Omental fat pad (tissue), 4 donors: ENCODE data around the gene CPT1A. TPM values are rescaled to one million over a fixed set of nuclear protein-coding genes. Genes with fewer than 3 reads are reported as not detected.

ENCODE experiments used
- ATAC-seq: fragments of 150-250 bp; one replicate; pipeline ENCODE4 v1.9.1; 2016; ENCODE audit warnings: mild to moderate bottlenecking, moderate library complexity; ENCODE audit not compliant: low FRiP score
- DNase-seq: peaks from one replicate; pipeline ENCODE4 v3.0.0-alpha.2; 2019; ENCODE audit warnings: low spot score
- total RNA-seq, 4 donors: library from RNA; depleted of rRNA; stranded (reverse); fragments of >200 nt; gene quantifications; one replicate each; pipeline ENCODE4 v1.1.0, GENCODE V29; 2016
- TF ChIP-seq, protein P1 (sequence below), 3 donors: fragments of 450-650 bp; IDR thresholded peaks; one replicate each; pipeline ENCODE4 v1.5.1; 2016 to 2017; ENCODE audit warnings: antibody characterized with exemption in 3 of 3, mild to moderate bottlenecking in 3 of 3, moderate library complexity in 2 of 3

The CPT1A gene
- total RNA-seq, 4 donors from 2014 or later: 36.1 to 54.9 (median 48.2) TPM

DNA sequence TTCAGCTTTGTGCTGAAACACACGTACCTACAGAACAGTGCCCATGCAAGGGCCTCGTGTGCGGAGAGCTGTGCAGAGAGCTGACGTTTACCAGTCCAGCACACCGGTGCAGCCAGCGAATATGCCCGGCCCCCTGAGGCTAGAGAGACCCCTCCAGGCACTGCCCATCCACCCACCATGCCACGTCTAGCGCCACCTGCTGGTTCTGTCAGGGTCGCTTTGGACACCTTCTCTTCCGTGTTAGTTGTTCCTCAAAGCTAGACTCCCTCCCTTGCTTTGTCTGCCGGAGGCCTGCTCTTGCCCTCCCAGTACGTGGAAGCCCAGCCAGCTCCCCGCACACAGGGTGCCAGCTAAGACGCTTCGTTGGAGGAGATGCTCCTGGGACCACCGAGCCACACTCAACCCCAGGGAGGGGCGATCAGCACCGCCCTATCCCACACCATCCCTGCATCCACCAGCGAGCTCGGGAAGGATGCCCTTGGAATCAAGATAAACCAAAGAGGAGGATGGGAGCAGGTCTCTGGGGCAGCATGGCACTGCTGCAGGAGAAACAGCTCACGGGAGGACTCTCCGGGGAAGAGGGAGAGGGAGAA is 43.4 kb downstream of the CPT1A start:
- DNase-seq (peak; percentile 44), ATAC-seq (no peak)

DNA sequence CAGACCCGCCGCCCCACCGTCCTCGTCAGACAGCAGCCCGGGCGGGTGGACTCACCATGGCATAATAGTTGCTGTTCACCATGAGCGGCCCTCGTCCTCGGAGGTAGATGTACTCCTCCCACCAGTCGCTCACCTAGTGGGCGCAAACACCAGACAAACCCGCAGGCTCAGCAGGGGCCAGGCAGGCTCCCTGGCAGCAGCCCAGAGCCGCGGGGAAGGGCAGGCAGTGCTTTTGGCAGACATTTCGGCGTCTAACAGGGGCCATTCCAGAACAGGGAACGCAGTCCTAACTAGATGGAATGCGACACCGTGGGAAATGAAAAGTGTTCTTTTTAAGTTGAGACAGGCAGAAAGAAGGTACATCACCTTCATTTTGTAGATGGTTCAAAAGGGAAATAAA is 44.9 kb downstream of the CPT1A start:
- TF ChIP-seq, protein P1, sequence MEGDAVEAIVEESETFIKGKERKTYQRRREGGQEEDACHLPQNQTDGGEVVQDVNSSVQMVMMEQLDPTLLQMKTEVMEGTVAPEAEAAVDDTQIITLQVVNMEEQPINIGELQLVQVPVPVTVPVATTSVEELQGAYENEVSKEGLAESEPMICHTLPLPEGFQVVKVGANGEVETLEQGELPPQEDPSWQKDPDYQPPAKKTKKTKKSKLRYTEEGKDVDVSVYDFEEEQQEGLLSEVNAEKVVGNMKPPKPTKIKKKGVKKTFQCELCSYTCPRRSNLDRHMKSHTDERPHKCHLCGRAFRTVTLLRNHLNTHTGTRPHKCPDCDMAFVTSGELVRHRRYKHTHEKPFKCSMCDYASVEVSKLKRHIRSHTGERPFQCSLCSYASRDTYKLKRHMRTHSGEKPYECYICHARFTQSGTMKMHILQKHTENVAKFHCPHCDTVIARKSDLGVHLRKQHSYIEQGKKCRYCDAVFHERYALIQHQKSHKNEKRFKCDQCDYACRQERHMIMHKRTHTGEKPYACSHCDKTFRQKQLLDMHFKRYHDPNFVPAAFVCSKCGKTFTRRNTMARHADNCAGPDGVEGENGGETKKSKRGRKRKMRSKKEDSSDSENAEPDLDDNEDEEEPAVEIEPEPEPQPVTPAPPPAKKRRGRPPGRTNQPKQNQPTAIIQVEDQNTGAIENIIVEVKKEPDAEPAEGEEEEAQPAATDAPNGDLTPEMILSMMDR (IDR thresholded peaks at IDR 0.05): no peak
- no peak for DNase-seq
- ATAC-seq: no peak

More for the DNA sequence above, 43.4 kb downstream of the CPT1A start:
- TF ChIP-seq, protein P1 (IDR thresholded peaks at IDR 0.05): no peak

DNA sequence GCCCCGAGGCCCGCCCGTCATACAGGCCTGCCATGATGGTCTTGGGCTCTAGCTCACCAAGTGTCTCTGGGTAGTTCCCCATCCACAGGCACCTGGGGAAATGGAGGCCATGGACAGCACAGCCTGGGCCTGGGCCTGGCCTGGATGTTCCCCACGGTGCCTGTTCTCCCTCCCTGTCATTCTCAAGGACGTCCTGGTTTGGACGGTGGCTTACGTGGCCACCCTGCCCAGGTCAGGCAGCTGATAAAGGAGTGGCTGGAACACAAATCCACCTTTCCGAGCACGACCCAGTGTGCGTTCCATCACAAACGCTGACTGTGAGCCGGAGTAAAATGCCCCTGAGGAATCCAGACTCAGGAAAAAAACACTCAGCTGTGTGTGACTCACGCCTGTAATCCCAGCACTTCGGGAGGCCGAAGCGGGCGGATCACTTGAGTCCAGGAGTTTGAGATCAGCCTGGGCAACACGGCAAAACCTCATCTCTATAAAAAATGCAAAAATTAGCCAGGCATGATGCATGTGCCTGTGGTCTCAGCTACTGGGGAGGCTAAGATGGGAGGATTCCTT is 49.2 kb downstream of the CPT1A start:
- no peak for ATAC-seq
- TF ChIP-seq, protein P1 (IDR thresholded peaks at IDR 0.05): no peak
- DNase-seq: no peak

DNA sequence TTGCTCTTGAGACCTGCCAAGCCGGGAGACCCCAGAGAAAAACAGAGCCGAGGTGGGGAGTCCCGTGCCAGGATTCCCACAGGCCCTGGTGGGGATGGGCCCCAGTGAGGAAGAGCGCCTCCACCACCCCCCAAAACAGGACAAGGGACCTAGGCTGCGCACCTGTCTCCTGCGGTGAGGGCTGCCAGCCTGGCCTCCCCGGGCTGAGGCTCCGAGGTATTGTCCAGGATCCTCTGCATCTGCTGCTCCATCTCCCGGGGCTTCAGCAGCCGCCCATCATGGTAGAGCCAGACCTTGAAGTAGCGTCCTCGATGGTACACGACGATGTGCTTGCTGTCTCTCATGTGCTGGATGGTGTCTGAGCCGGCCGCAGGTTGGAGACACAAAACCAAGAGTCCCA is 57.1 kb downstream of the CPT1A start:
- ATAC-seq: no peak
- TF ChIP-seq, protein P1 (IDR thresholded peaks at IDR 0.05): no peak
- no peak for DNase-seq

DNA sequence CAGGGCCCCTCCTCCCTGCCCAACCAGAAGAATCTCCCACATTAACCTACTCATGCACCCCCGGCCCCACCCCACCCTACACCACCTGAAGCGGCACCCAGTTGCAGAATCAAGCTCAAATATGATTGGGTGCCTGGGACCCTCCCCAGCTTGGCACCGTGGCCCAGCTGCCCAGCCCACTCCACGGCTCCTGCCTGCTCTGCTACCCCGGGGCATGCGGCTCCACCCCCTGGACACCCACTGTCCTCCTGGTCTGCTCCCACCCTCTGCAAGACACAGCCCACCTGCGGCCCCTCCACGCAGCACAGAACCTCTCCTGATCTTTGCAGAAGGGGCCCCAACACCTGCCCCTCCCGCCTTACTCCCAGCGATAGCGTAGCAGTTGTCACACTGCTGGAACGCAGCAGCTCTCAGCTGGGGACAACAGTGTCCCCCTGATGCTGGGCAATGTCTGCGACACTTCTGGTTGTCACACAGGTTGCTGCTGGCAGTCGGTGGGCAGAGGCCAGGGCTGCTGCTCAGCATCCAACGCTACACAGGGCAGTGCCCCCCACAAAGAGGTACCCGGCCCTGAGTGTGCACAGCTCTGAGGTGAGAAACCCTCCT is 58.4 kb downstream of the CPT1A start:
- TF ChIP-seq, protein P1 (IDR thresholded peaks at IDR 0.05): no peak
- no peak for DNase-seq
- no peak for ATAC-seq

DNA sequence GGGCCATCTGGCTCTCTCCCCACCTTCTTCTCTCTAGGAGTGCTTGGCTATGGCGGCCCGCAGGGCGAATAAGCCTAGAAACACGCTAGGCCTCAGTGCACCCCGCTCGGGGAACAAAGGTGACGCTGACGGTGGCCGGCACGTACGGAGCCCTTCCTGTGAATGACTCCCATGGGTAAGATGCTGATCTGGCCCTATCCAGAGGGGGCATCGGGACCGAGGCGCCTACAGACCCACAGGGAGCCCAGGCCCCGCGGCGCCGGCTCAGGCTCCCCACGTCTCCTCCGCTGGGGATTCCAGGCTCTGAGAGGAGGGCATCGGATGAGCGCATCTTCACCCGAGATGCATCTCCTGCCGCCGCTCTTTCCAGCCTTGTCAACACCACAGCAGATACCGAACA is 59.0 kb downstream of the CPT1A start:
- TF ChIP-seq, protein P1 (IDR thresholded peaks at IDR 0.05): no peak
- no peak for ATAC-seq
- DNase-seq: no peak

DNA sequence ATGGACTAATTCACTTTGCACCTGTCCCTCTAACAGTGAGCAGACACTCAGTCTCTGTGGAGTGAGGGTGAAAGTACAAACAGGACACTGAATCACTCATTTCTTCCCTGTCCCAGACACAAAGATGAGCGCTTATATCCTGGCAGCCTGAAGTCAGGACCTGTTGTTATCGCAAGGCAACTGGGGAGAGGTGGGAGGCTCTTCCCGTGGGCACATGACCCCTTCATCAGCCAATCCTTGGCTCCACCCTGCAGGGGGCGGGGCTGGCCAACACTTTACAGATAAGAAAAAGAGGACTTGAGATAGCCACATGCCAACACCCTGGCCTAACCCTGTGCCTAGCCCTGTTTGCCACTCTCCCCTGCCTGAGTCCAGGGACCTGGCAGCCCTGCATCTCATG is 60.9 kb downstream of the CPT1A start:
- ATAC-seq: no peak
- no peak for DNase-seq
- TF ChIP-seq, protein P1 (IDR thresholded peaks at IDR 0.05): no peak
